Natural killer cell (primary cell): ENCODE measurements around the gene ABHD2. TPM values are rescaled to one million over a fixed set of nuclear protein-coding genes. Genes with fewer than 3 reads are reported as not detected.

Source experiments
- ATAC-seq, 3 donors: fragments of 150-1000 bp in 2 of 3; fragments of 200-7000 bp in 1 of 3; cut with Tn5 transposase; 1 replicate in 1 of 3; 2 replicates in 2 of 3; pipeline ENCODE4 v1.10.0; 2021; ENCODE audit warnings: mild to moderate bottlenecking in 2 of 3, moderate library complexity in 2 of 3
- DNase-seq, 2 donors: peaks; one replicate each; pipeline versions ENCODE4 v3.0.0 to v3.0.0-alpha.2; 2013 to 2021; ENCODE audit warnings: mixed read lengths in 1 of 2
- H3K27ac ChIP-seq: one replicate; pipeline ENCODE4 v1.5.1; 2013; ENCODE audit warnings: mild to moderate bottlenecking, low read length
- H3K27me3 ChIP-seq: one replicate; pipeline ENCODE4 v1.6.1; 2013; ENCODE audit warnings: low read length; ENCODE audit not compliant: control insufficient read depth, insufficient read depth
- H3K36me3 ChIP-seq: one replicate; pipeline ENCODE4 v1.6.1; 2013; ENCODE audit warnings: low read length; ENCODE audit not compliant: control insufficient read depth, insufficient read depth
- H3K4me1 ChIP-seq: one replicate; pipeline ENCODE4 v1.6.1; 2013; ENCODE audit warnings: low read length; ENCODE audit not compliant: control insufficient read depth, insufficient read depth
- H3K4me3 ChIP-seq: one replicate; pipeline ENCODE4 v1.5.1; 2013; ENCODE audit warnings: low read length
- H3K9me3 ChIP-seq: one replicate; pipeline ENCODE4 v1.6.1; 2013; ENCODE audit warnings: low read length; ENCODE audit not compliant: control insufficient read depth, insufficient read depth
- H3K27ac Mint-ChIP-seq, 2 donors: one replicate each; pipeline ENCODE4 v1.8.0; 2022; ENCODE audit warnings: mild to moderate bottlenecking in 2 of 2, mixed read lengths in 2 of 2, moderate library complexity in 1 of 2
- H3K27me3 Mint-ChIP-seq, 2 donors: one replicate each; pipeline ENCODE4 v1.8.0; 2022; ENCODE audit warnings: low read depth in 2 of 2, mixed read lengths in 2 of 2
- H3K36me3 Mint-ChIP-seq: one replicate; pipeline ENCODE4 v1.8.0; 2022; ENCODE audit warnings: mixed read lengths
- H3K4me1 Mint-ChIP-seq, 2 donors: one replicate each; pipeline ENCODE4 v1.8.0; 2022; ENCODE audit warnings: mixed read lengths in 2 of 2
- H3K4me3 Mint-ChIP-seq: one replicate; pipeline ENCODE4 v1.8.0; 2022; ENCODE audit warnings: mild to moderate bottlenecking, moderate library complexity, mixed read lengths
- H3K9me3 Mint-ChIP-seq, 2 donors: one replicate each; pipeline ENCODE4 v1.8.0; 2022; ENCODE audit warnings: mixed read lengths in 2 of 2
- WGBS: methylation state at CpG from one replicate; pipeline ENCODE4 v1.1.7; 2013; ENCODE audit warnings: missing lambda C conversion rate; ENCODE audit not compliant: insufficient coverage; 5-methylcytosine and 5-hydroxymethylcytosine counted together
- intact Hi-C: fragments of 100-400 bp; cut with micrococcal nuclease; formaldehyde crosslinking; loops from one replicate; pipeline ENCODE4 v1.14.2; 2022
- total RNA-seq, 4 donors: library from RNA; stranded (reverse); fragments of 120-200 nt in 1 of 4; gene quantifications; one replicate each; pipeline versions ENCODE4 v1.2.3 to v1.2.4, GENCODE V29; 2013 to 2022
- TF ChIP-seq, protein P1 (sequence below): fragments of 200-600 bp; IDR thresholded peaks from one replicate; pipeline ENCODE4 v1.8.0; 2022; ENCODE audit warnings: antibody characterized with exemption

ABHD2 gene
- total RNA-seq, 3 donors from 2014 or later (not counting 1 experiment from before 2014, with no cell fraction given): 187 to 236 (median 191) TPM

DNA sequence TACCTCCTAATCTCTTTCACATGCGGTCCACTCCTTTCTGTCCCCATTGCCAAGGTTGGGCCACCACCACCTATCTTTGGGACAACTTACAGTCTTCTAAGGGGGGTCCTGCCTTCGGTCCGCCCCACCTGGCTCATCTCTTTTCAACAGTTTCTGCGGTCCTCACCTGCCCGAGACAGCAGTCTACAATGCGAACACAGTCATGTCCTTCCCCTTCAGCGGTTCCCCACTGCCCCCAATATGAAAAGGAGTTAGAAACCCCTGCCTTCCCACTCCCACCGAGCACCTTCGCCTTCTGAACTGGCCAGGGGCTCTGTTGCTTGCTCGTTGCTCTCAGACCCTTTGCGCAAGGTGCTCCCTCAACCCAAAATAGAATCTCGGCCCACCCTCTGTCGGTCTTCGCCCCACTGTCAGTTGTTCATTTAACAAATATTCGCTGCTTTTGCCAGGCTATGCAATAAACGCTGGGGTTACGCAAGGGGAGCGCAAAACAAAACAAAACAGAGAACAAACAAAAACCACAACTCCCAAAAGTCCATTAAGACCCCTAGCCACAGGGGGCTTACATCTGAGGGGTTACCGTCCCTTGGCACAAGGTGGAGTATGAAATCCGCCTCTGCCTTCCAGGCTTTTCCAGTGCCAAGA lies 154.9 kb downstream of the ABHD2 start:
- Mint-ChIP-seq H3K36me3 (no peaks in the 10 kb centered on the region), H3K9me3 (no peaks in the 10 kb centered on the region), H3K27me3 (no peaks in the 10 kb centered on the region), H3K27ac (peak overlapping the region; percentile 86 to 90), H3K4me3 (peak overlapping the region; percentile 91), H3K4me1 (peaks cover 20 to 37% of the 10 kb centered on the region in 2 donors)
- WGBS: 47% methylated on average over 20 of the region's 20 CpGs
- H3K9me3 ChIP-seq: no peaks in the 10 kb centered on the region
- TF ChIP-seq, protein P1, sequence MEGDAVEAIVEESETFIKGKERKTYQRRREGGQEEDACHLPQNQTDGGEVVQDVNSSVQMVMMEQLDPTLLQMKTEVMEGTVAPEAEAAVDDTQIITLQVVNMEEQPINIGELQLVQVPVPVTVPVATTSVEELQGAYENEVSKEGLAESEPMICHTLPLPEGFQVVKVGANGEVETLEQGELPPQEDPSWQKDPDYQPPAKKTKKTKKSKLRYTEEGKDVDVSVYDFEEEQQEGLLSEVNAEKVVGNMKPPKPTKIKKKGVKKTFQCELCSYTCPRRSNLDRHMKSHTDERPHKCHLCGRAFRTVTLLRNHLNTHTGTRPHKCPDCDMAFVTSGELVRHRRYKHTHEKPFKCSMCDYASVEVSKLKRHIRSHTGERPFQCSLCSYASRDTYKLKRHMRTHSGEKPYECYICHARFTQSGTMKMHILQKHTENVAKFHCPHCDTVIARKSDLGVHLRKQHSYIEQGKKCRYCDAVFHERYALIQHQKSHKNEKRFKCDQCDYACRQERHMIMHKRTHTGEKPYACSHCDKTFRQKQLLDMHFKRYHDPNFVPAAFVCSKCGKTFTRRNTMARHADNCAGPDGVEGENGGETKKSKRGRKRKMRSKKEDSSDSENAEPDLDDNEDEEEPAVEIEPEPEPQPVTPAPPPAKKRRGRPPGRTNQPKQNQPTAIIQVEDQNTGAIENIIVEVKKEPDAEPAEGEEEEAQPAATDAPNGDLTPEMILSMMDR: no peak
- ATAC-seq (peak in 1 of 3 donors; percentile 0), DNase-seq (peak in 1 of 2 donors; percentile 7)
- peaks cover 13% of the 10 kb centered on the region for H3K4me1 ChIP-seq
- H3K36me3 ChIP-seq: peaks cover 4% of the 10 kb centered on the region
- H3K4me3 ChIP-seq: peak overlapping the region; percentile 67
- intact Hi-C loops: loop anchor here (5.0 kb wide), 1 partner anchor 89 kb away; the partner anchor contains the start of gene POLG
- peak overlapping the region; percentile 11 for H3K27ac ChIP-seq
- H3K27me3 ChIP-seq: no peaks in the 10 kb centered on the region

DNA sequence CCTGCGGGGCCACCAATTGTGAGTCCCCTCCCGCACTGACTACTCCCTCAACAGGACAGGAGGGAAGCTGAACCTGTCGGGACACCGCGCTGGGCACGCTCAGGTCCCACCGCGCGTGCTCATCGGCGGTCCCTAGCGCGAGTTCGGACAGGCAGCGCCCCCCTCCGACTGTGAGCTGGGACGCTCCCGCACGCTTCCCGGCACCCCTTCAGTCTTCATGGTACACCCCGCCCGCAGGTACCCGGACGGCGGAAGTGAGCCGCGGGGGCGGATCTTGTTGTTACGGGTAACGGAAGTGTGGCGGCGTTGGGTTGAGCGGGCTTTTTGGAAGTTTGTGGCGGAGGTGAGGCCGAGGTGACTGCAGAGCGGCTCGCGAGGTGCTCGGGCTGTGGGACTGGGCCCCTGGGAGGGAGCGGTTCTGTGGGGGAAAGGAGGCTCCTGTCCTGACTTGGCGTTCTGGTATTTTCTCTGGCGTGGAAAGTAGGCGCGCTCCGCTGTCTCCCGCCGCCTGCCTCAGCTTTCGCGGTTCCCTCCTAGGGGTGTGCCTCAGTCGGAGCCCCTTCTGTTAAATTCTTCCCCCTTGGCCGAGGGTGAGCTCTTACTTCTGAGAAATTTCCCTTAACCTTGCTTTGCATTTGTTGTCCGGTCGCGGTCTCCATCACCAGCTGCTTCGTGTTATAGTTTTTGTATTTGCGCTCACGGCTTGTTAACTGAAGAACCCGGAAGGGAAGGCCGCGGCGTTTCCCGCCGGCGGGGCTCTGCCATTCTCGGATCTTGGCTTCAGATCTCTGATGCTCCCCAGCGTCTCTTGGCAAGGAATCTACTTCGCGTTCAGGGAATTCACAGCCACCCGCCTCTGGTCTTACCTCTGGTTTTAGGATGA lies 155.7 kb downstream of the ABHD2 start, which contains the start of gene FANCI:
FANCI (plus strand) TSS at position 289 of the 883 bp plus-strand sequence. CDS start 3,669 bp downstream, outside the sequence.
- H3K36me3 ChIP-seq: peaks cover 4% of the 10 kb centered on the region
- Mint-ChIP-seq H3K9me3 (no peaks in the 10 kb centered on the region), H3K4me1 (peaks cover 20 to 37% of the 10 kb centered on the region in 2 donors), H3K27me3 (no peaks in the 10 kb centered on the region), H3K27ac (peak within 1 kb of the TSS; percentile 86 to 90), H3K4me3 (peak within 1 kb of the TSS; percentile 91), H3K36me3 (no peaks in the 10 kb centered on the region)
- H3K27me3 ChIP-seq: no peaks in the 10 kb centered on the region
- no peaks in the 10 kb centered on the region for H3K9me3 ChIP-seq
- intact Hi-C loops: loop anchor here (2.0 to 5.0 kb wide), 2 partner anchors 37 to 88 kb away; partner anchors contain the start of gene POLG
- peak; percentile 97 to 98 (median 98) for ATAC-seq
- DNase-seq: peak; percentile 95 to 96
- TF ChIP-seq, protein P1: peak; percentile 24
- WGBS: under 1% methylated on average over 69 of the region's 69 CpGs
- peak within 1 kb of the TSS; percentile 67 for H3K4me3 ChIP-seq
- H3K27ac ChIP-seq: peak within 1 kb of the TSS; percentile 11
- H3K4me1 ChIP-seq: peaks cover 13% of the 10 kb centered on the region

DNA sequence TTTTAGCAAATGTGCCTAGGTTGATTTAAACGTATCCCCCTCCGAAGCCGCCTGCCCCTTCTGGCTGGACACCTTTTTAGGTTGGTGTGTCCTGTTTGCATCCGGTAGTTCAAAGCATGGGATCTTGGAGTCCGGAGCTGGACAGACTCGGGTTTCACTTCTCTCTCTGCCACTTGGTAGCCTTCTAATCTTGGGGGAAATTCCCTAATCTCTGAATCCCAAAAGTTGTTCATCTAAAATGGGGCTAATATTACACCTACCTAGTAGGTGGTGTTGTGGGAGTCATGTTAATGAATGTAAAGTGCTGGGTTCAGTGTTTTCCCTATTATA lies 156.3 kb downstream of the ABHD2 start:
- H3K4me1 ChIP-seq: peaks cover 13% of the 10 kb centered on the region
- TF ChIP-seq, protein P1: no peak
- WGBS: 1% methylated on average over 6 of the region's 6 CpGs
- ATAC-seq: no peak
- Mint-ChIP-seq H3K4me1 (peaks cover 20 to 37% of the 10 kb centered on the region in 2 donors), H3K36me3 (no peaks in the 10 kb centered on the region), H3K9me3 (no peaks in the 10 kb centered on the region), H3K4me3 (peak overlapping the region; percentile 91), H3K27ac (peak overlapping the region; percentile 86 to 90), H3K27me3 (no peaks in the 10 kb centered on the region)
- H3K36me3 ChIP-seq: peaks cover 4% of the 10 kb centered on the region
- no peaks in the 10 kb centered on the region for H3K9me3 ChIP-seq
- DNase-seq: no peak
- no peaks in the 10 kb centered on the region for H3K27me3 ChIP-seq
- intact Hi-C loops: loop anchor here (2.0 to 5.0 kb wide), 2 partner anchors 38 to 88 kb away; partner anchors contain the start of gene POLG
- peak overlapping the region; percentile 67 for H3K4me3 ChIP-seq
- no peak overlapping the region for H3K27ac ChIP-seq
